Sigmoid colon (tissue), 7 donors: ENCODE measurements around the gene CNKSR2. TPM values are rescaled to one million over a fixed set of nuclear protein-coding genes. Genes with fewer than 3 reads are reported as not detected.

ENCODE experiments used
- DNase-seq: peaks from one replicate; pipeline ENCODE4 v3.0.0-alpha.2; 2019
- H3K27ac ChIP-seq, 4 donors: fragments of 200-600 bp; sonication (generic); one replicate each; pipeline ENCODE4 v1.5.1; 2016 to 2019; ENCODE audit warnings: mild to moderate bottlenecking in 1 of 4
- H3K27me3 ChIP-seq, 3 donors: fragments of 200-600 bp; sonication (generic); one replicate each; pipeline ENCODE4 v1.5.1; 2019; ENCODE audit warnings: mild to moderate bottlenecking in 1 of 3
- H3K36me3 ChIP-seq, 4 donors: fragments of 200-600 bp; sonication (generic); one replicate each; pipeline ENCODE4 v1.5.1; 2016 to 2019
- H3K4me1 ChIP-seq, 4 donors: fragments of 200-600 bp; sonication (generic); one replicate each; pipeline ENCODE4 v1.5.1; 2017 to 2019
- H3K4me3 ChIP-seq, 4 donors: fragments of 200-600 bp; sonication (generic); one replicate each; pipeline ENCODE4 v1.5.1; 2017 to 2019; ENCODE audit warnings: mild to moderate bottlenecking in 2 of 4, moderate library complexity in 1 of 4
- H3K9me3 ChIP-seq, 4 donors: fragments of 200-600 bp in 3 of 4; sonication (generic) in 3 of 4; one replicate each; pipeline versions ENCODE4 v1.5.1 to v1.6.1; 2013 to 2019
- CTCF ChIP-seq, 4 experiments: fragments of 450-650 bp in 3 of 4; fragments of 200-600 bp in 1 of 4; IDR thresholded peaks; one replicate each; pipeline ENCODE4 v1.5.1; 2016 to 2019; ENCODE audit warnings: antibody characterized with exemption in 4 of 4, mild to moderate bottlenecking in 3 of 4, moderate library complexity in 2 of 4
- EP300 ChIP-seq, 4 donors: sonication (generic); formaldehyde crosslinking; IDR thresholded peaks; one replicate each; pipeline ENCODE4 v1.6.1; 2017; ENCODE audit warnings: antibody characterized with exemption in 4 of 4
- POLR2A ChIP-seq, 2 donors: fragments of 450-650 bp; IDR thresholded peaks; one replicate each; pipeline ENCODE4 v1.6.1; 2016; ENCODE audit warnings: antibody characterized with exemption in 2 of 2, mild to moderate bottlenecking in 2 of 2, moderate library complexity in 2 of 2
- POLR2AphosphoS5 ChIP-seq, 4 donors: sonication (generic); formaldehyde crosslinking; IDR thresholded peaks; one replicate each; pipeline ENCODE4 v1.6.1; 2017; ENCODE audit warnings: antibody characterized with exemption in 4 of 4
- WGBS, 2 donors: extraction: QIAGEN DNeasy Blood & Tissue Kit; methylation state at CpG; one replicate each; pipeline ENCODE4 v1.1.7; 2013; 5-methylcytosine and 5-hydroxymethylcytosine counted together
- intact Hi-C: fragments of 100-400 bp; cut with DNase I; formaldehyde crosslinking; loops from one replicate; pipeline ENCODE4 v1.15.1; 2023
- polyA plus RNA-seq, 3 donors: library from polyadenylated mRNA; stranded (reverse); fragments of 200-250 nt; gene quantifications; one replicate each; pipeline ENCODE4 v1.2.3, GENCODE V29; 2013
- total RNA-seq, 4 donors: library from RNA; depleted of rRNA; stranded (reverse); fragments of >200 nt; gene quantifications; one replicate each; pipeline ENCODE4 v1.1.0, GENCODE V29; 2016
- donor health status: healthy with polysubstance abuse.
- donor health status: Bipolar disorder and iron deficiency.
- donor health status: healthy.

The CNKSR2 gene
- total and polyA plus RNA-seq, 7 donors = 0.60 to 6.1 (median 3.3) TPM; not detected in 1

- Histone ChIP-seq H3K9me3 (no peaks in the 10 kb centered on the region), H3K27me3 (peaks cover 5 to 26% (median 8%) of the 10 kb centered on the region in 3 donors), H3K4me3 (no peak overlapping the region), H3K36me3 (no peaks in the 10 kb centered on the region), H3K4me1 (no peaks in the 10 kb centered on the region), H3K27ac (no peak overlapping the region)
- intact Hi-C loops = no loop called here
- WGBS, 2 donors = 79% methylated on average over 6 of the region's 6 CpGs
- no peak for TF ChIP-seq POLR2A (IDR thresholded peaks at IDR 0.05)
- TF ChIP-seq CTCF (IDR thresholded peaks at IDR 0.05) = no peak
- no peak for TF ChIP-seq EP300 (IDR thresholded peaks at IDR 0.05)
- TF ChIP-seq POLR2AphosphoS5 (IDR thresholded peaks at IDR 0.05) = no peak
- DNase-seq = no peak
Measured at GRCh38 chrX:21661316-21661715, 287.1 kb downstream of the CNKSR2 start.

DNA sequence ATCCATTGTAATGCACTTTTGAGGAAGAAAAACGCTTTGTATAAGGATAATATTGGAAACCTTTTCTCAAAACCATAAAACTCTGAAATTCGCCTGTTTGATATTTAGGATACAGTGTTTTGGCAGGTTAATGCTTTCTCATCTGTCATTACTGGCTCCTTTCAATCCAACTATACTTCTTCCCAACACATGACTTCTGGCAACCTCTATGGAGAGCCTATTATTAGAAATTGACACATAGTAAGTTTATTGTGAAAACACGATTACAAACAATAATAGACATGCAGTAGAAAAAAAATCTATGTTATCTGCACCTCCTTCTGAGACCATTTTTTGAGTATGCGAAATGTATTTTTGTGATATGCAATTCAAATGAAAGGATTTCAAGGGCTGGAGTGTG is 288.5 kb downstream of the CNKSR2 start:
- H3K4me1 ChIP-seq = no peaks in the 10 kb centered on the region
- H3K27me3 ChIP-seq = peaks cover 0 to 11% (median 3%) of the 10 kb centered on the region in 3 donors
- TF ChIP-seq EP300 (IDR thresholded peaks at IDR 0.05) (no peak), CTCF (IDR thresholded peaks at IDR 0.05) (no peak), POLR2A (IDR thresholded peaks at IDR 0.05) (no peak), POLR2AphosphoS5 (IDR thresholded peaks at IDR 0.05) (no peak)
- H3K4me3 ChIP-seq = no peak overlapping the region
- intact Hi-C loops = no loop called here
- no peak for DNase-seq
- H3K27ac ChIP-seq = no peak overlapping the region
- no peaks in the 10 kb centered on the region for H3K36me3 ChIP-seq
- H3K9me3 ChIP-seq = no peaks in the 10 kb centered on the region
- WGBS, 2 donors = 88 to 90% methylated on average over 4 of the region's 4 CpGs

- Histone ChIP-seq H3K4me1 (no peaks in the 10 kb centered on the region), H3K36me3 (no peaks in the 10 kb centered on the region), H3K27me3 (no peaks in the 10 kb centered on the region), H3K27ac (no peak overlapping the region), H3K9me3 (no peaks in the 10 kb centered on the region), H3K4me3 (no peak overlapping the region)
- intact Hi-C loops = no loop called here
- 85 to 86% methylated on average over 4 of the region's 4 CpGs for WGBS, 2 donors
- DNase-seq = no peak
- no peak for TF ChIP-seq EP300 (IDR thresholded peaks at IDR 0.05)
Measured at GRCh38 chrX:21666252-21666651, 292.0 kb downstream of the CNKSR2 start.

DNA sequence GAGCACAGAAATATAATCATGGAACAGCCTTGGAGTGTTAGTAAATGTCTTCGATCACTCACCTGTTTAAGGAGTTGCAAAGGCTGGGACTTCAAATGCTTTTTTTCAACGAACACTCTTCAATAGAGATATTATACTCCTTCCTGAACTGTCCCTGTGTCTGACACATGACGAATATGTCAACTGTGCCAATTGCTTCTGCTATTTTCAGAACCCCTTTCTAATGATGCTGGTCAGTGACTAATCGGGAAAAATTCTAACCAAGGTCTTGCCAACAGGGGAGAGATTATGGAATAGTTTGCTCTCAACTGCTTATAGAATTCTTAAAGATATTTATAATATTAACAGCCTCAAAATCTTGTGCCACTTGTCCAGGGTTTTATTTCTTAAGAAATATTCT is 292.5 kb downstream of the CNKSR2 start:
- Histone ChIP-seq H3K4me1 (no peaks in the 10 kb centered on the region), H3K27me3 (no peaks in the 10 kb centered on the region), H3K4me3 (no peak overlapping the region), H3K27ac (no peak overlapping the region), H3K36me3 (no peaks in the 10 kb centered on the region), H3K9me3 (no peaks in the 10 kb centered on the region)
- no peak for TF ChIP-seq EP300 (IDR thresholded peaks at IDR 0.05)
- TF ChIP-seq CTCF (IDR thresholded peaks at IDR 0.05) = no peak
- 90% methylated on average over 4 of the region's 4 CpGs for WGBS, 2 donors
- DNase-seq = no peak
- intact Hi-C loops = no loop called here

DNA sequence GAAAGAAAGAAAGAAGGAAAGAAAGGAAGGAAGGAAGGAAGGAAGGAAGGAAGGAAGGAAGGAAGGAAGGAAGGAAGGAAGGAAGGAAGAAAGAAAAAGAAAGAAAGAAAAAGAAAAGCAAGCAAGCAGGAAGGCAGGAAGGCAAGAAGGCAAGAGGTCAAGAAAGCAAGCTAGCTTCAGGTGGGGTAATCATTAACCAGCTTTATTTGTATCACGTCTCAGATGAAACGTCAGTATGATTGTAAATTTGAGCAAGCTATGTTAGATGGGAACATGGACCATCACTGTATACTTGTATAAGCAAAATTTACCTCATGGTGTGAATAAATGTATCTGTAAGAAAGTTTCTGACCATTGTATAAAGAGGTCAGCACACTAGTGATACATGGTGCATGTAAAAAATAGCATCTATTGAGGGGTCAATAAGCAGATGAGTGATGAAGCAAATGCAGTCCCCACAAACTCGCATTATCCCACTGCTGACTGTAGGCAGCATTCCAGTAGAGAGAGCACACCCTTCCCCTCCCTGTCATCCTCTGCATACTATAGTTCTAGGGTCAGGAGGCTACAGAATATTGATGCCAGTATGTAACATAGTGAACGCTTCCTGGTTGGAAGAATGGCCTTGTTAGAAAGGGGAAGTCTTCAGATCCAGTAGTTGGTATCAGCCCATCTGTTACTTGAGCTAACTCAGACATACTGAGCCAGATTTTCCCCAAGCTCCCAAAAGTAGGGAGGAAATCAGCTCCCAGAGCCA is 300.4 kb downstream of the CNKSR2 start:
- Histone ChIP-seq H3K4me3 (no peak overlapping the region), H3K27me3 (no peaks in the 10 kb centered on the region), H3K36me3 (no peaks in the 10 kb centered on the region), H3K9me3 (no peaks in the 10 kb centered on the region), H3K4me1 (no peaks in the 10 kb centered on the region), H3K27ac (no peak overlapping the region)
- intact Hi-C loops = no loop called here
- DNase-seq = no peak
- TF ChIP-seq POLR2A (IDR thresholded peaks at IDR 0.05) = no peak
- TF ChIP-seq CTCF (IDR thresholded peaks at IDR 0.05) = no peak
- TF ChIP-seq EP300 (IDR thresholded peaks at IDR 0.05) = no peak
- no peak for TF ChIP-seq POLR2AphosphoS5 (IDR thresholded peaks at IDR 0.05)
- WGBS, 2 donors = 32 to 76% methylated on average over 4 of the region's 4 CpGs
